K562 (cell line): Measurements from ENCODE around the gene EHMT2. TPM values are rescaled to one million over a fixed set of nuclear protein-coding genes. Genes with fewer than 3 reads are reported as not detected.

ENCODE experiments used
- CBFB ChIP-seq: sonication (generic); formaldehyde crosslinking; IDR thresholded peaks from 2 replicates; pipeline ENCODE4 v1.4.0; 2020; ENCODE audit warnings: mild to moderate bottlenecking, missing genetic modification reagents
- MIER1 ChIP-seq: fragments of 450-650 bp; IDR thresholded peaks from 2 replicates; pipeline ENCODE4 v1.6.1; 2016; ENCODE audit warnings: antibody characterized with exemption, mild to moderate bottlenecking, low read depth
- NFE2 ChIP-seq: IDR thresholded peaks from 2 replicates; pipeline ENCODE4 v1.6.1; 2014; ENCODE audit warnings: antibody characterized with exemption, low read depth
- POLR3A ChIP-seq: IDR thresholded peaks from 2 replicates; pipeline ENCODE4 v1.6.1; 2011; ENCODE audit warnings: borderline replicate concordance, mild to moderate bottlenecking, moderate library complexity; ENCODE audit not compliant: insufficient read length, insufficient read depth; ENCODE audit errors: extremely low read depth
- RAD21 ChIP-seq, 2 experiments: fragments of 250-450 bp in 1 of 2; fragments of 450-650 bp in 1 of 2; sonication (Bioruptor Pico) in 1 of 2; formaldehyde crosslinking in 1 of 2; IDR thresholded peaks in 1 of 2; conservative IDR thresholded peaks in 1 of 2; 2 replicates each; pipeline versions ENCODE4 v1.4.0 to v1.8.0; 2020 to 2022; ENCODE audit warnings: mild to moderate bottlenecking in 2 of 2, moderate library complexity in 1 of 2
- SMC3 ChIP-seq: conservative IDR thresholded peaks from 2 replicates; pipeline ENCODE4 v1.6.1; 2011; ENCODE audit warnings: low read depth, low read length, improper control_type of control experiment; ENCODE audit not compliant: insufficient read depth
- U2AF2 ChIP-seq: fragments of 200-400 bp; formaldehyde crosslinking; optimal IDR thresholded peaks from 2 replicates; pipeline ENCODE3; 2017; ENCODE audit warnings: low read depth, mild to moderate bottlenecking, low read length
- ZC3H4 ChIP-seq: sonication (generic); formaldehyde crosslinking; IDR thresholded peaks from 2 replicates; pipeline ENCODE4 v1.9.0; 2021; ENCODE audit warnings: missing genetic modification reagents, borderline replicate concordance
- ZNF184 ChIP-seq: sonication (generic); formaldehyde crosslinking; IDR thresholded peaks from 2 replicates; pipeline ENCODE4 v1.5.0; 2020; ENCODE audit warnings: missing genetic modification reagents
- ZNF197 ChIP-seq: fragments of 200-800 bp; sonication (Bioruptor generic); IDR thresholded peaks from 2 replicates; pipeline ENCODE4 v1.6.1; 2016; ENCODE audit warnings: low read depth, missing genetic modification characterization, missing compliant biosample characterization
- ZNF282 ChIP-seq: sonication (generic); formaldehyde crosslinking; IDR thresholded peaks from 2 replicates; pipeline ENCODE4 v1.8.1; 2023; ENCODE audit warnings: missing genetic modification reagents
- ZNF436 ChIP-seq: fragments of 250-450, 450-650 bp; sonication (Bioruptor Pico); formaldehyde crosslinking; IDR thresholded peaks from 2 replicates; pipeline ENCODE4 v1.7.0; 2020; ENCODE audit warnings: mild to moderate bottlenecking
- ZNF696 ChIP-seq: fragments of 250-450 bp; sonication (Bioruptor Pico); conservative IDR thresholded peaks from 2 replicates; pipeline ENCODE4 v1.4.0; 2020; ENCODE audit warnings: mild to moderate bottlenecking, moderate library complexity
- polyA plus RNA-seq, 8 experiments: library from polyadenylated mRNA; depleted of rRNA in 4 of 8; stranded (reverse) in 5 of 8; unstranded in 3 of 8; fragments of >200 nt; fragmentation: Nextera tagmentation in 2 of 8; fragmentation: Illumina TruSeq in 1 of 8; extraction: Ambion mirVana in 2 of 8; extraction: Trizol in 1 of 8; gene quantifications; 2 replicates each; pipeline versions ENCODE4 v1.2.1 to v1.2.3, GENCODE V29; 2011 to 2014; ENCODE audit warnings: inconsistent platforms in 1 of 8, missing spikeins in 1 of 8
- total RNA-seq, 7 experiments: library from RNA; depleted of rRNA in 6 of 7; stranded (reverse); fragments of >200 nt in 6 of 7; fragmentation: Illumina TruSeq in 2 of 7; extraction: Trizol in 2 of 7; gene quantifications; 2 replicates each; pipeline versions ENCODE4 v1.2.1 to v1.2.3, GENCODE V29; 2011 to 2021; ENCODE audit warnings: low replicate concordance in 1 of 7
- TF ChIP-seq, protein P1 (sequence below): fragments of 450-650 bp; IDR thresholded peaks from 2 replicates; pipeline ENCODE4 v1.6.1; 2018; ENCODE audit not compliant: partially characterized antibody
- TF ChIP-seq, protein P2 (sequence below), 3 experiments: IDR thresholded peaks in 2 of 3; conservative IDR thresholded peaks in 1 of 3; 2 replicates each; pipeline ENCODE4 v1.5.1; 2011 to 2012; ENCODE audit warnings: low read length in 3 of 3, mild to moderate bottlenecking in 3 of 3, control low read depth in 2 of 3, improper control_type of control experiment in 1 of 3, inconsistent platforms in 1 of 3, low read depth in 1 of 3, mixed read lengths in 1 of 3, moderate library complexity in 1 of 3; ENCODE audit not compliant: insufficient read depth in 2 of 3
- TF ChIP-seq, protein P3 (sequence below): sonication (generic); formaldehyde crosslinking; IDR thresholded peaks from 2 replicates; pipeline ENCODE4 v1.8.0; 2022; ENCODE audit warnings: missing genetic modification reagents, mild to moderate bottlenecking, moderate library complexity, borderline replicate concordance
- TF ChIP-seq, protein P4 (sequence below): fragments of 250-450 bp; sonication (Bioruptor Pico); IDR thresholded peaks from 2 replicates; pipeline ENCODE4 v1.8.0; 2021; ENCODE audit warnings: moderate library complexity, mild to moderate bottlenecking, inconsistent platforms

The EHMT2 gene
- total and polyA plus RNA-seq, 9 of the 15 experiments (the other 6 are each of a cell fraction or from before 2014, with no cell fraction given): 2.1 to 63.8 (median 38.5) TPM

DNA sequence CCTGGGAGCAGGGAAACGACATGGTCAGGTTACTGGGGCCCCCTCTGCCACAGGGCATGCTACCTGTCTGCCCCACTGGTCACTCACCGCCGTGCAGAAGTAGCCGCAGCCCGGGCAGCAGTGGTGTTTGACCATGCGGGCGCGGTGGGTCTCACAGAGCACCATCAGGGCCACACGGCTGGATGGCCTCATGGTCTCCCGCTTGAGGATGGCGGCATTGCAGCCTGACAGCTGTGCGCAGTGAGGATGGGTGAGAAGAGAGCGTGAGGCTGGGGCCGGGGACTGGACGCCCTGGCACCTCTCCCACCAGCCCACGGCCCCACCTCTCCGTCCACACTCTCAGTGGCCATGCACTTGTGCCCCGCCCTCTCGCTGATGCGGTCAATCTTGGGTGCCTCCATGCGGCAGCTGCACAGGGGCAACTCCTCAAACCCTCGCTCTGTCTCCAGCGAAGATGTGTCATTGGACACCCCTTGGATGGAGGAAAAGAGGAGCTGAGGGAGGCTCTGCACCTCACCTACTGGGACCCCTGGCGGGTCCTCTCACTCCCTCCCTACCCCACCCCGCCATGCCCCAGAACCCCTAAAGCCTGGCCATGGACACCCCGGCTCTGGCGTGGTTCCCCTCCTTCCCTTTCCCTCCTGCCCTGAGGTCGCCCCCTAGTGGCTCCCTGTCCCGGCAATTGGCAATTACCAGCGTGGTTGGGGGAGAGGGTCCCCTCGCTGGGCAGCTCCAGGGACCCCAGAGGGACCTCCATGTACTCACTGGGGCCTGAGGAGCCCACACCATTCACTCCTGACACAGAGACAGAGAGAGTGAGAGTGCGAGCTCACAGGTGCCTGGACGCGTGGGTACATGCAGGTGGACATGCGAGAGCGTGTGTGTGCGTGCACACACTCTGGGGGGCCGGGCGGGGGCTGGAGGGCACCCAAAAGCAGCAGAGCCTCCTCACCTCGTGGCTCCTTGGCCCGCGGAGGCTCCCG lies 8.9 kb downstream of the EHMT2 start (continued):
- TF ChIP-seq, protein P1, sequence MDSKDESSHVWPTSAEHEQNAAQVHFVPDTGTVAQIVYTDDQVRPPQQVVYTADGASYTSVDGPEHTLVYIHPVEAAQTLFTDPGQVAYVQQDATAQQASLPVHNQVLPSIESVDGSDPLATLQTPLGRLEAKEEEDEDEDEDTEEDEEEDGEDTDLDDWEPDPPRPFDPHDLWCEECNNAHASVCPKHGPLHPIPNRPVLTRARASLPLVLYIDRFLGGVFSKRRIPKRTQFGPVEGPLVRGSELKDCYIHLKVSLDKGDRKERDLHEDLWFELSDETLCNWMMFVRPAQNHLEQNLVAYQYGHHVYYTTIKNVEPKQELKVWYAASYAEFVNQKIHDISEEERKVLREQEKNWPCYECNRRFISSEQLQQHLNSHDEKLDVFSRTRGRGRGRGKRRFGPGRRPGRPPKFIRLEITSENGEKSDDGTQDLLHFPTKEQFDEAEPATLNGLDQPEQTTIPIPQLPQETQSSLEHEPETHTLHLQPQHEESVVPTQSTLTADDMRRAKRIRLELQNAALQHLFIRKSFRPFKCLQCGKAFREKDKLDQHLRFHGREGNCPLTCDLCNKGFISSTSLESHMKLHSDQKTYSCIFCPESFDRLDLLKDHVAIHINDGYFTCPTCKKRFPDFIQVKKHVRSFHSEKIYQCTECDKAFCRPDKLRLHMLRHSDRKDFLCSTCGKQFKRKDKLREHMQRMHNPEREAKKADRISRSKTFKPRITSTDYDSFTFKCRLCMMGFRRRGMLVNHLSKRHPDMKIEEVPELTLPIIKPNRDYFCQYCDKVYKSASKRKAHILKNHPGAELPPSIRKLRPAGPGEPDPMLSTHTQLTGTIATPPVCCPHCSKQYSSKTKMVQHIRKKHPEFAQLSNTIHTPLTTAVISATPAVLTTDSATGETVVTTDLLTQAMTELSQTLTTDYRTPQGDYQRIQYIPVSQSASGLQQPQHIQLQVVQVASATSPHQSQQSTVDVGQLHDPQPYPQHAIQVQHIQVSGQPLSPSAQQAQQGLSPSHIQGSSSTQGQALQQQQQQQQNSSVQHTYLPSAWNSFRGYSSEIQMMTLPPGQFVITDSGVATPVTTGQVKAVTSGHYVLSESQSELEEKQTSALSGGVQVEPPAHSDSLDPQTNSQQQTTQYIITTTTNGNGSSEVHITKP: peak; percentile 81
- TF ChIP-seq CBFB (CRISPR knock-in tag) (no peak; the same call in 1 of the 2 replicates), ZNF197 (CRISPR knock-in tag) (no peak), ZNF184 (no peak), U2AF2 (no peak), ZC3H4 (CRISPR knock-in tag) (no peak), NFE2 (no peak), MIER1 (no peak), ZNF696 (CRISPR knock-in tag) (no peak), POLR3A (no peak), ZNF436 (CRISPR knock-in tag) (no peak), RAD21 (CRISPR knock-in tag; conservative IDR thresholded peaks at IDR 0.05 in 1 of 2, IDR thresholded peaks at IDR 0.05 in 1 of 2) (peak; percentile 31 to 63), ZNF282 (CRISPR knock-in tag) (0 out of 2 replicates have a peak, but pooled peaks have one; percentile 49), SMC3 (peak; percentile 50)
- TF ChIP-seq, protein P2, sequence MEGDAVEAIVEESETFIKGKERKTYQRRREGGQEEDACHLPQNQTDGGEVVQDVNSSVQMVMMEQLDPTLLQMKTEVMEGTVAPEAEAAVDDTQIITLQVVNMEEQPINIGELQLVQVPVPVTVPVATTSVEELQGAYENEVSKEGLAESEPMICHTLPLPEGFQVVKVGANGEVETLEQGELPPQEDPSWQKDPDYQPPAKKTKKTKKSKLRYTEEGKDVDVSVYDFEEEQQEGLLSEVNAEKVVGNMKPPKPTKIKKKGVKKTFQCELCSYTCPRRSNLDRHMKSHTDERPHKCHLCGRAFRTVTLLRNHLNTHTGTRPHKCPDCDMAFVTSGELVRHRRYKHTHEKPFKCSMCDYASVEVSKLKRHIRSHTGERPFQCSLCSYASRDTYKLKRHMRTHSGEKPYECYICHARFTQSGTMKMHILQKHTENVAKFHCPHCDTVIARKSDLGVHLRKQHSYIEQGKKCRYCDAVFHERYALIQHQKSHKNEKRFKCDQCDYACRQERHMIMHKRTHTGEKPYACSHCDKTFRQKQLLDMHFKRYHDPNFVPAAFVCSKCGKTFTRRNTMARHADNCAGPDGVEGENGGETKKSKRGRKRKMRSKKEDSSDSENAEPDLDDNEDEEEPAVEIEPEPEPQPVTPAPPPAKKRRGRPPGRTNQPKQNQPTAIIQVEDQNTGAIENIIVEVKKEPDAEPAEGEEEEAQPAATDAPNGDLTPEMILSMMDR (IDR thresholded peaks at IDR 0.05 in 2 of 3, conservative IDR thresholded peaks at IDR 0.05 in 1 of 3; ENCODE audit: insufficient read depth in 2 of 3, low read depth in 1 of 3, low read length in 3 of 3): peak; percentile 75 to 89 (median 78)
- TF ChIP-seq, protein P3, sequence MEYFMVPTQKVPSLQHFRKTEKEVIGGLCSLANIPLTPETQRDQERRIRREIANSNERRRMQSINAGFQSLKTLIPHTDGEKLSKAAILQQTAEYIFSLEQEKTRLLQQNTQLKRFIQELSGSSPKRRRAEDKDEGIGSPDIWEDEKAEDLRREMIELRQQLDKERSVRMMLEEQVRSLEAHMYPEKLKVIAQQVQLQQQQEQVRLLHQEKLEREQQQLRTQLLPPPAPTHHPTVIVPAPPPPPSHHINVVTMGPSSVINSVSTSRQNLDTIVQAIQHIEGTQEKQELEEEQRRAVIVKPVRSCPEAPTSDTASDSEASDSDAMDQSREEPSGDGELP (CRISPR knock-in tag): 0 out of 2 replicates have a peak, but pooled peaks have one; percentile 27
- TF ChIP-seq, protein P4, sequence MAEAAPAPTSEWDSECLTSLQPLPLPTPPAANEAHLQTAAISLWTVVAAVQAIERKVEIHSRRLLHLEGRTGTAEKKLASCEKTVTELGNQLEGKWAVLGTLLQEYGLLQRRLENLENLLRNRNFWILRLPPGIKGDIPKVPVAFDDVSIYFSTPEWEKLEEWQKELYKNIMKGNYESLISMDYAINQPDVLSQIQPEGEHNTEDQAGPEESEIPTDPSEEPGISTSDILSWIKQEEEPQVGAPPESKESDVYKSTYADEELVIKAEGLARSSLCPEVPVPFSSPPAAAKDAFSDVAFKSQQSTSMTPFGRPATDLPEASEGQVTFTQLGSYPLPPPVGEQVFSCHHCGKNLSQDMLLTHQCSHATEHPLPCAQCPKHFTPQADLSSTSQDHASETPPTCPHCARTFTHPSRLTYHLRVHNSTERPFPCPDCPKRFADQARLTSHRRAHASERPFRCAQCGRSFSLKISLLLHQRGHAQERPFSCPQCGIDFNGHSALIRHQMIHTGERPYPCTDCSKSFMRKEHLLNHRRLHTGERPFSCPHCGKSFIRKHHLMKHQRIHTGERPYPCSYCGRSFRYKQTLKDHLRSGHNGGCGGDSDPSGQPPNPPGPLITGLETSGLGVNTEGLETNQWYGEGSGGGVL (CRISPR knock-in tag): no peak
